Measurements from ENCODE around the gene HEXIM2.

The HEXIM2 gene

DNA sequence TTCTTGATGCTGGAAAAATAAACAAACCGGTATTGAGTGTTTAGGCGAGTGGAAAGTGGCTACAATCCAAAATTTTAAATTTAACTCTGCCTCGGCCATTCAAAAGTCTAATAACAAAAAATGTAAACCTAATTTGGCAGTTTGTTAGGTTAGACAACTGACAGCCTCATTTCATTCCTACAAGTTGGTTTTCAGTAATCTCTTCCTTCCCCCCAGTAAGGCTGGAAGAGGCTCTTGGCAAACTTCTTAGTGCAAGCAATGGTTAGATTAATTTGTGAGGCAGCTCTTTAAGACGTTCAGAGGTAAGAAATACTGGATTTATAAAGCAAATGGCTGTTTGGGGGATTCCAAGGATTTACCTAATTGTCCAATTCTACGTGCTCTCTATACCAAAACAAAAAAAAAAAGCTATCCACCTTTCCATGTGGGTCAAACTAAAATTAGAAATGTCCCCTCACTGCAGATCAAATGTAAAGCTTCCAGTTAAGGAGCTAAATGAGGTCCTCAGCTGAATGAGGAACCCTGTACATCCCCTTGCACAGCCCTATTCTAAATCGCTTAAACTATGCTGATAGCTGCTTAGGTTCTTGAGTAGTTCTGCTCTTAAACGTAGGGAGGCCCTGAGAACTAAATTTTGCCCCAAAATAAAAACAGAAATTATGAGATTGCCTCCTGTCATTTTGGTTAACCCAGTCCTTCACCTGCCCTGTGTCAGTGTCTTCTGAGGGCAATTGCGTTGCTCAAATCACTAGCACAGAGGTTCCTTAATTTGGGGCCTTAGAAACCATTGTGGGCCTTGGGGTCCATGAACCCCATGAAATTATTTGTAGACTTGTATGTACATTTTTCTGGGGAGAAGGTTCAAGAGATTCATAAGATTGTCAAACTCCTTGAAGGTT lies 10.5 kb upstream of the HEXIM2 start:
- Mint-ChIP-seq H3K4me3 (peak overlapping the region; percentile 57), H3K27me3 (no peaks in the 10 kb centered on the region), H3K27ac (ENCODE audit: low read depth) (peak overlapping the region; percentile 53), H3K9me3 (no peaks in the 10 kb centered on the region), H3K4me1 (peaks cover 50% of the 10 kb centered on the region), H3K36me3 (ENCODE audit: insufficient read depth) (peaks cover 37% of the 10 kb centered on the region)
- ATAC-seq (replicated peaks; ENCODE audit: extremely low read depth, poor library complexity, severe bottlenecking), result no peak
- DNase-seq (ENCODE audit: low spot score in 2 of 2), result no peak

DNA sequence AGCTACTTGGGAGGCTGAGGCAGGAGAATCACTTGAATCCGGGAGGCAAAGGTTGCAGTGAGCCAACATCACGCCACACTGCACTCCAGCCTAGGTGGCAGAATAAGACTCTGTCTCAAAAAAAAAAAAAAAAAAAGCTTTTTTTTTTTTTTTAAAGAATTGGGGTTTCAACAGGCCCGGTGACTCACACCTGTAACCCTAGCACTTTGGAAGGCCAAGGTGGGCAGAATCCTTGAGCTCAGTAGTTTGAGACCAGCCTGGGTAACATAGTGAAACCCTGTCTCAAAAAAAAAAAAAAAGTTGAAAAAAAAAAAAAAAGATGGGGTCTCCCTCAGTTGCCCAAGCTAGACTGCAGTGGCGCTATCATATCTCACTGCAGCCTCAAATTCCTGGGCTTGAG lies 6.6 kb upstream of the HEXIM2 start:
- Mint-ChIP-seq H3K4me3 (no peak overlapping the region), H3K9me3 (no peaks in the 10 kb centered on the region), H3K27me3 (no peaks in the 10 kb centered on the region), H3K27ac (ENCODE audit: low read depth) (no peak overlapping the region), H3K36me3 (ENCODE audit: insufficient read depth) (peaks cover 12% of the 10 kb centered on the region), H3K4me1 (peaks cover 36% of the 10 kb centered on the region)
- ATAC-seq (replicated peaks; ENCODE audit: extremely low read depth, poor library complexity, severe bottlenecking) (no peak), DNase-seq (ENCODE audit: low spot score in 2 of 2) (no peak)

DNA sequence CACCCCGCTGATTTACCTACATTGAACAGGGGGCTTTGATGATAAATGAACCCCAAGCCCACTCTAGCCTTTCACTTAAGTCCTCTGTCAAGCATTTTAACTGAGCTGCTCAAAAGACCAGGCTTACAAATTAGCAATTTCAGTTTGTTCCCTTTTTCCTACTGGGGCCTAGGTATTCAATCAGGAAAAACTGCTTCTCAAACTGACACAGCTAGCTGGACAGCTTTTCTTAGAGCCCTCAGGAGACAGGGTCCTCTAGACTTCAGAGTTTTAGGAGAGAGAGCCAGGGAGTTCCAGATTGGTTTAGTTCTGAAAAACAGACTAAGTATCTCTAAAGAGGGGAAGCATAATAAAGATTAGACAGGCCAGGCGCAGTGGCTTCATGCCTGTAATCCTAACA lies 6.2 kb upstream of the HEXIM2 start:
- DNase-seq (ENCODE audit: low spot score in 2 of 2) (no peak), ATAC-seq (replicated peaks; ENCODE audit: extremely low read depth, poor library complexity, severe bottlenecking) (no peak)
- Mint-ChIP-seq H3K36me3 (ENCODE audit: insufficient read depth) (peaks cover 14% of the 10 kb centered on the region), H3K27me3 (no peaks in the 10 kb centered on the region), H3K4me3 (no peak overlapping the region), H3K9me3 (no peaks in the 10 kb centered on the region), H3K27ac (ENCODE audit: low read depth) (no peak overlapping the region), H3K4me1 (peaks cover 38% of the 10 kb centered on the region)

DNA sequence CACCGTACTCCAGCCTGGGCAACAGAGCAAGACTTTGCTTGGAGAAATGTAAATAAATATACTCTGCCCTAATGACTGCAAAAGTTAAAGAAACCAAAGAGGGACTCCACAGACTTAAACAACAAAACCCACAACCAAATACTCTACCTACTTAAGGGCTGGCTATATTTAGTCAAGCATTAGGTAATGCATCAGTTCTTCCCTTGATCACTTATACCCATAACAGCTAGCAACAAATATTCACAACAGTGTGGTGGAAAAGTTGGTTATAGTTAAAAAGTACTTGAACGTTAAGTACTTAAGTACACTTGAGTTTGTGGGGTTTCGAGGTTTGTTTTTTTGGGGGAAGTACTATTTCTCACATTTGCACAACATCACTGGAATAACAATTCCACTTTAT lies 5.4 kb upstream of the HEXIM2 start:
- ATAC-seq (replicated peaks; ENCODE audit: extremely low read depth, poor library complexity, severe bottlenecking) (no peak), DNase-seq (ENCODE audit: low spot score in 2 of 2) (no peak)
- Mint-ChIP-seq H3K9me3 (no peaks in the 10 kb centered on the region), H3K27ac (ENCODE audit: low read depth) (no peak overlapping the region), H3K4me3 (no peak overlapping the region), H3K4me1 (peaks cover 35% of the 10 kb centered on the region), H3K27me3 (no peaks in the 10 kb centered on the region), H3K36me3 (ENCODE audit: insufficient read depth) (peaks cover 16% of the 10 kb centered on the region)

DNA sequence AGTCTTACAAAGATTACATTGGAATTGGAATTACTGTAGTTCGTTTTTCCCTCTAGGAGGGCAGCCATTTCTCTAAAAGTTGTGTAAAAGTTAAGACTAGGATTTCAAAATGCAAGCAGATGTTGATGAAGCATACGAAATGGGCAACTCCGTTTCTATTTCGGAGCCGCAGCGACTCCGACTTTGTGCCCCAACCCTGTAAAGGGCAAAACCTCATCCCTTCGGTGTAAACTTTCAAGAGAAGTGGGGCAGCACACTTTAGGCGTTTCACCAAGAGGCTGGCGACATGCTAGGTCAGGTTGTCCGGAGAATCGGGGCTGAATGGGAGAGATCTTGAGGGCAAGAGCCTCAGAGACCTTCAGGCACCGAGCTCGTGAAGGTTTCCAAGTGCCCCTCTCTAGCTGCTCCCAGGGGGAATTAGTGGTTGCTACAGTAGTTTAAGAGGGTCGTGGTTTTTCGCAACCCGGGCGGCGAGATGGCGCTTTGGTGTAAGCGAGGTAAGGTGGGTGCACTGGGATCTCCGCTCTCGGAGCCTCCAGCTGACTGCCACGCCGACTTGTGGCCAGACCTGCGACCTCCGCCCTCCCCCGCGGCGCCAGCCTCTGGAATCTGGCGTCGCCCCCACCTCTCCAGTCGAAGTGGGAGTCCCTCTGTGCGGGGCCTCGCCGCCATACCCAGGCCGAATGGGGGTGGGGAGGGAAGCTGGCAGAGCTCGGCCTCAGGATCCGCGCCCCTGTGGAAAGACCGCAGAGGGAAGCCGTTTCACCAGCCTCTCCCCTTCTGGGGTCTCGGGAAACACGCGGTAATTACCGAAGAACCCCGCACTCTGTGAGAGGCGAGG lies 1.0 kb upstream of the HEXIM2 start:
- ATAC-seq (replicated peaks; ENCODE audit: extremely low read depth, poor library complexity, severe bottlenecking) (peak; percentile 34), DNase-seq (ENCODE audit: low spot score in 2 of 2) (peak in 1 of 2 donors; percentile 50)
- peak overlapping the region; percentile 98 for H3K27ac Mint-ChIP-seq (ENCODE audit: low read depth)
- peak overlapping the region; percentile 94 for H3K4me3 Mint-ChIP-seq
- peaks cover 18% of the 10 kb centered on the region for H3K36me3 Mint-ChIP-seq (ENCODE audit: insufficient read depth)
- H3K9me3 Mint-ChIP-seq, result no peaks in the 10 kb centered on the region
- H3K27me3 Mint-ChIP-seq, result no peaks in the 10 kb centered on the region
- peaks cover 45% of the 10 kb centered on the region for H3K4me1 Mint-ChIP-seq

DNA sequence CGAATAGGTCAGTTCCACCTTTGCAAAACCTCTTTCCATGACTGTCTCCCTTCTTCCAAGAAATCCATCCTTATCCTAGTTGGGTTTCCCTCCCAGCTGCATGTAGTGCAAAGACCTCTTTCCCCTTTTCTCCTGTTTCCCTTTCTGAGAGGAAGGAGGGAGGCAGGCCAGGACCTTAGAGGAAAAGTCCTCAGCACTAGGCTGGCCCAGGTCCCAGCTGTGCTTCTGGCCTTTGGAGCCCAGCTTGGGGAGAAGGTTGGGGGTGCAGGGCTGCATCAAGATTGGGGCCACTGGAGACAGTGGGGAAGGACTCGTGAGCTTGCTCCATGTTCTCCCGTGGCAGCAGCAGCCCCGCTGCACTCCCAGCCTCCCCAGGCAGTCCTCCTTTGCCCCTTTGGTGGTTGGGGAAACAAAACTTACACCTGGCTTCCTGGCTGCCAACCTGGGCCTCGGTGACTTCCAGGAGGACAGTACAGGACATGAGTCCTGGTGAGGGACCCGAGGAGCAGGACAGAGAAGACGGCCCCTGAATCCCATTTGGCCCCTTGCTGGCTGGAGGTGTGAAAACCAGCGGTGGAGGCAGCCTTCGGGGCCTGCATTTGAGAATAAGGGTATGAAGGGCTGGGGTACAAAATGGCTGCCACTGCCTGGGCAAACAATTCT lies 481 bp downstream of the HEXIM2 start:
- ATAC-seq (replicated peaks; ENCODE audit: extremely low read depth, poor library complexity, severe bottlenecking) (no peak), DNase-seq (ENCODE audit: low spot score in 2 of 2) (no peak)
- peak overlapping the region; percentile 94 for H3K4me3 Mint-ChIP-seq
- no peaks in the 10 kb centered on the region for H3K27me3 Mint-ChIP-seq
- peak overlapping the region; percentile 98 for H3K27ac Mint-ChIP-seq (ENCODE audit: low read depth)
- peaks cover 18% of the 10 kb centered on the region for H3K36me3 Mint-ChIP-seq (ENCODE audit: insufficient read depth)
- no peaks in the 10 kb centered on the region for H3K9me3 Mint-ChIP-seq
- H3K4me1 Mint-ChIP-seq, result peaks cover 45% of the 10 kb centered on the region

DNA sequence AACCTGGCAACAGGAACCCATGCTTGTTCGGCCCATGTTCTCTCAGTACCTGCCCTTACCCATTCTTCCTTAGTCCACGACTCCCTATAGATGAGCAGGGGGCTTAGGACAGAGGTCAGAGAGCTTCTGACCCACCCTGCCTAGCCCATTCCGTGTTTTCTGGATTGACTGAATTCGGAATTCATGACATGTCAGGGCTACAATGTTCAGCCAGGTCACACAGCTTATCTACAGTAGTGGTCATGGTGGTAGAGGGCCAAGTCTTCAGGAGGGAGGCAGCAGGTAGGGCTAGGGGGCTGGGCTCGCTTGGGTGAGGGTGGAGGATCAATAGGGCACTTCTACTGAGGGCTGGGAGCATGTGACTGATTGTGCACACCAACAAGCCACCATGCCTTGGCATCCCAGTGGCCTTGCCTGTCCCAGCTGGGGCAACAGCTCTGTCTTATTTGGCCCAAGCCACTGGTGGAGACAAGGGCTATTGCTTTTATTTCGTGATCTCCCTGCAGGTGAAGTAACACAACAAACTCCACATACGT lies 3.1 kb downstream of the HEXIM2 start:
- Mint-ChIP-seq H3K27ac (ENCODE audit: low read depth) (no peak overlapping the region), H3K4me3 (no peak overlapping the region), H3K4me1 (peaks cover 25% of the 10 kb centered on the region), H3K9me3 (no peaks in the 10 kb centered on the region), H3K27me3 (no peaks in the 10 kb centered on the region), H3K36me3 (ENCODE audit: insufficient read depth) (peaks cover 14% of the 10 kb centered on the region)
- DNase-seq (ENCODE audit: low spot score in 2 of 2) (no peak), ATAC-seq (replicated peaks; ENCODE audit: extremely low read depth, poor library complexity, severe bottlenecking) (no peak)

DNA sequence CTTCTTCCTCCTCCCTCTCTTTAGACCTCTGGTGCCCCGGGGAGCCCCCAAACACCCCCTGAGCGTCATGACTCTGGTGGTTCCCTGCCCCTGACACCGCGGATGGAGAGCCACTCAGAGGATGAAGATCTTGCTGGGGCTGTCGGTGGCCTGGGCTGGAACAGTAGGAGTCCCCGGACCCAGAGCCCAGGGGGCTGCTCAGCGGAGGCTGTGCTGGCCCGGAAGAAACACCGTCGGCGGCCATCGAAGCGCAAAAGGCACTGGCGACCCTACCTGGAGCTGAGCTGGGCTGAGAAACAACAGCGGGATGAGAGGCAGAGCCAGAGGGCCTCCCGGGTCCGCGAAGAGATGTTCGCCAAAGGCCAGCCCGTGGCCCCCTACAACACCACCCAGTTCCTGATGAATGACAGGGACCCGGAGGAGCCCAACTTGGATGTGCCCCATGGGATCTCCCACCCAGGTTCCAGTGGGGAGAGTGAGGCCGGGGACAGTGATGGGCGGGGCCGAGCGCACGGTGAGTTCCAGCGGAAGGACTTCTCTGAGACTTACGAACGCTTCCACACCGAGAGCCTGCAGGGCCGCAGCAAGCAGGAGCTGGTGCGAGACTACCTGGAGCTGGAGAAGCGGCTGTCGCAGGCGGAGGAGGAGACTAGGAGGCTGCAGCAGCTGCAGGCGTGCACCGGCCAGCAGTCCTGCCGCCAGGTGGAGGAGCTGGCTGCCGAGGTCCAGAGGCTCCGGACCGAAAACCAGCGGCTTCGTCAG lies 7.5 kb downstream of the HEXIM2 start:
- DNase-seq (ENCODE audit: low spot score in 2 of 2), result no peak
- Mint-ChIP-seq H3K27ac (ENCODE audit: low read depth) (no peak overlapping the region), H3K4me3 (no peak overlapping the region)

DNA sequence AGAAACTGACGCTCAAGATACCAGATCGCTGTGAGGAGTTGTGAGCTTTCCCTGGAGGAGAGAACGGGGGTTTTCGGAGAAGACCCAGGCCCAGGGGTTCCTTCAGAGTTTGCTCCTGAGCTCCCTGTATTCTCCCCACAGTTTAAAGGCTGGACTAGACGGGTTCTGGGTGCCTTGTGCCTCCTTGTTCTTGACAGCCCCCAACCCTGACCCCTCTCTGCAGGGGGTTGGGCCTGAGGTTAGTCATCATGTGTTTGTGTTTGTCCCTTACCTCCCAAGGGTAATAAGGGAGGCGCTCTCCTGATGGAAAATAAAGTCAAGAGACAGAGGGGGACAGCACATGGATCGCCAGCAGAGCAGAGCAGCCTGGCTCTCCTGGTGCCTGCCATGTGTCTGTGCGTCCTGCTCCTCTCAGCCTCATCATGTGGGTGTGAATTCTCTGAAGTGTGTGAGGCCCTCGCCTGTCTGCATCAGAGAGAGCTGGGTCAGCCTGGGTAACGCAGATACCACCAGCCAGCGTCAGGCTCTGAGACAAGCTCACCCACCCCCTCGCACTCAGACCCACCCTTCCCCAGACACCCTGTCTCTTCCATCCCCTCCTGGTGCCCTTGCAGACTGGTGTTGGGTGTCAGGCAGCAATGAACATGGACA lies 8.7 kb downstream of the HEXIM2 start:
- no peaks in the 10 kb centered on the region for H3K9me3 Mint-ChIP-seq
- H3K4me1 Mint-ChIP-seq, result peaks cover 21% of the 10 kb centered on the region
- no peak overlapping the region for H3K4me3 Mint-ChIP-seq
- H3K36me3 Mint-ChIP-seq (ENCODE audit: insufficient read depth), result peaks cover 2% of the 10 kb centered on the region
- no peaks in the 10 kb centered on the region for H3K27me3 Mint-ChIP-seq
- DNase-seq (ENCODE audit: low spot score in 2 of 2) (no peak), ATAC-seq (replicated peaks; ENCODE audit: extremely low read depth, poor library complexity, severe bottlenecking) (peak; percentile 41)
- H3K27ac Mint-ChIP-seq (ENCODE audit: low read depth), result peak overlapping the region; percentile 29

More for the DNA sequence above, 7.5 kb downstream of the HEXIM2 start:
- H3K4me1 Mint-ChIP-seq, result peaks cover 26% of the 10 kb centered on the region
- H3K9me3 Mint-ChIP-seq, result no peaks in the 10 kb centered on the region
- H3K36me3 Mint-ChIP-seq (ENCODE audit: insufficient read depth), result peaks cover 2% of the 10 kb centered on the region
- H3K27me3 Mint-ChIP-seq, result no peaks in the 10 kb centered on the region
- ATAC-seq (replicated peaks; ENCODE audit: extremely low read depth, poor library complexity, severe bottlenecking), result no peak

DNA sequence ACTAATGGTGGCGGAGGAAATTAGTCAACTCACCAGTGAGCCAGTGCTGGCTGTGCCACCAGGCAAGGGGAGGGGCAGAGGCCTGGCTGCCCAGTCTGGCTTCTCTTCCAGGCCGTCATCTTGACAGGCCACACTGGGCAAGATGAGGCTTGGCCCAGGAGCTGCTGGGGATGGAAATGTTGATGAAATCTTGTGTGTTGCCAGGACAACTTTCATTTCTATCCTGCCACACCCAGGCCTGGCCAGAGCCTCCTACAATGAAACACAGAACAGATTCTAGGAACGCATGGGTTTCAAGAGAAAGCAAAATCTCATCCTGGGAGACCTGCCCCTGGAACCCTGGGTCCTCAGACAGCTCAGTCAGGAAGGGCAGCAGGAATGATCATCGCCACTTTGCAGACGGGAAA lies 9.3 kb downstream of the HEXIM2 start:
- ATAC-seq (replicated peaks; ENCODE audit: extremely low read depth, poor library complexity, severe bottlenecking) (no peak), DNase-seq (ENCODE audit: low spot score in 2 of 2) (no peak)
- Mint-ChIP-seq H3K9me3 (no peaks in the 10 kb centered on the region), H3K27me3 (no peaks in the 10 kb centered on the region), H3K4me1 (peaks cover 20% of the 10 kb centered on the region), H3K36me3 (ENCODE audit: insufficient read depth) (peaks cover 2% of the 10 kb centered on the region), H3K4me3 (peak overlapping the region; percentile 54), H3K27ac (ENCODE audit: low read depth) (peak overlapping the region; percentile 29)

DNA sequence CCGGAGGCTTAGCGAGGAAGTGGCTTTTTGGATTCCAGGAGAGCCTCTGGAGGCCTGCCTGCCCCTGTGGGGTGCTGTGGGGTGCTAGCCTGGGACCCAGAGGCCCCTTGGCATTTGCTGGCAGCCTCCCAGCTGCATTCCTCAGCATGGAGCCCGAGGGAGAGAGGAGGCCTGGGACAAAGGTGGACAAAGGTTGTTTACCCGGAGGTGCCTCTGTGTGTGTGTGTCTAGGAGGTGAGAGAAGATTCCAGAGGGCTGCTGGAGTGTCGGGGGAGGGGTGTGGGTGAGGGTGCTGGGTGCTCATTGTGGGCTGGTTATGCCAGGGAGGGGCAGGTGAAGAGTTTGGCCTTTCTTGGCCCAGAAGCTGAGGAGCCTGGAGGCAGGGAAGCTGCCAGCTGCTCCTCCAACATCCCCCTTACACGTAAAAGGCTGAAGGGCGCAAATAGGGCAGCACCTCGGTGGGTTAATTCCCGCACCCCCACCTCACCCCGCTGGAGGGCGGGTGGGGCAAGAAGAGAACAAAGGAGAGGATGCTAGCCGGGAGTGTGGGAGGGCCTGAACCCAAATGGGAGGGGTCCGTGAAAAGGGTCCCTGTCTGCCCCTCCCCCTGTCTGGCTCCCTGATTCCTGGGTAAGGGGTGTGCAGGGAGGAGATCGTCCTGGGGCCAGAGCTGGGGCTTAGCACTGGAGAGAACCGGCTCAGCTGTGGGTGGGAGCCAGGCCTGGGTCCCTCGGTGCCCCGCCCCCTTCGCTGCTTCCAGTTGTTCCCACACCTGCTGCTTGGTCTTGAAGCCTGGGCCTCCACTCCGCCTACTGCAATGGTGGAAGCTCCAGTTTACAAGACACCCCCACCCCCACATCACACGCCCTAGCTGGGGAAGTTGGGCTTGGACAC lies 9.9 kb downstream of the HEXIM2 start:
- no peaks in the 10 kb centered on the region for H3K27me3 Mint-ChIP-seq
- DNase-seq (ENCODE audit: low spot score in 2 of 2) (no peak), ATAC-seq (replicated peaks; ENCODE audit: extremely low read depth, poor library complexity, severe bottlenecking) (no peak)
- peaks cover 2% of the 10 kb centered on the region for H3K36me3 Mint-ChIP-seq (ENCODE audit: insufficient read depth)
- peak overlapping the region; percentile 29 for H3K27ac Mint-ChIP-seq (ENCODE audit: low read depth)
- H3K9me3 Mint-ChIP-seq, result no peaks in the 10 kb centered on the region
- peaks cover 20% of the 10 kb centered on the region for H3K4me1 Mint-ChIP-seq
- peak overlapping the region; percentile 54 for H3K4me3 Mint-ChIP-seq
